Subcutaneous adipose tissue (tissue), 4 donors: Measurements from ENCODE around the gene XYLT1. TPM values are rescaled to one million over a fixed set of nuclear protein-coding genes. Genes with fewer than 3 reads are reported as not detected.

ENCODE experiments used
- CTCF ChIP-seq: fragments of 450-650 bp; IDR thresholded peaks from one replicate; pipeline ENCODE4 v1.5.1; 2016; ENCODE audit warnings: low read depth, mild to moderate bottlenecking, control low read depth, antibody characterized with exemption, moderate library complexity
- total RNA-seq, 4 donors: library from RNA; depleted of rRNA; stranded (reverse); fragments of >200 nt; gene quantifications; one replicate each; pipeline ENCODE4 v1.1.0, GENCODE V29; 2016

XYLT1 gene
- total RNA-seq, 4 donors from 2014 or later, result 21.7 to 27.5 (median 26.1) TPM

- no peak for TF ChIP-seq CTCF
Measured at GRCh38 chr16:17499223-17499902, 28.6 kb upstream of the XYLT1 start.

- no peak for TF ChIP-seq CTCF
Measured at GRCh38 chr16:17497648-17498047, 26.9 kb upstream of the XYLT1 start.

- TF ChIP-seq CTCF, result no peak
Measured at GRCh38 chr16:17496891-17497290, 26.1 kb upstream of the XYLT1 start.

- no peak for TF ChIP-seq CTCF
Measured at GRCh38 chr16:17493012-17493411, 22.3 kb upstream of the XYLT1 start.

GRCh38 chr16:17491140-17491662 is 20.4 kb upstream of the XYLT1 start:
- TF ChIP-seq CTCF, result no peak

GRCh38 chr16:17488506-17488905 is 17.7 kb upstream of the XYLT1 start:
- no peak for TF ChIP-seq CTCF

GRCh38 chr16:17483351-17483750 is 12.6 kb upstream of the XYLT1 start:
- TF ChIP-seq CTCF, result no peak
